Measurements from ENCODE around the gene NFX1. TPM values are rescaled to one million over a fixed set of nuclear protein-coding genes. Genes with fewer than 3 reads are reported as not detected.

NFX1 gene
- total RNA-seq, 1 experiment from 2014 or later, result 40.0 TPM

- no peak for DNase-seq (ENCODE audit: low spot score)
- Histone ChIP-seq H3K36me3 (ENCODE audit: insufficient read depth, low read length, poor library complexity, severe bottlenecking) (peaks cover 4% of the 10 kb centered on the region), H3K4me1 (ENCODE audit: insufficient read depth, low read length, poor library complexity, severe bottlenecking) (peaks cover 4% of the 10 kb centered on the region), H3K27ac (ENCODE audit: low read depth, low read length, poor library complexity, severe bottlenecking) (peak overlapping the region; percentile 97), H3K27me3 (replicated peaks; ENCODE audit: insufficient read depth, low read depth, low read length, poor library complexity) (no peaks in the 10 kb centered on the region), H3K9me3 (ENCODE audit: low read depth, low read length, poor library complexity, severe bottlenecking) (no peaks in the 10 kb centered on the region), H3K4me3 (ENCODE audit: low read depth, low read length, poor library complexity, severe bottlenecking) (peak overlapping the region; percentile 79)
- intact Hi-C loops (cut with micrococcal nuclease; ENCODE audit: unreplicated experiment), result loop anchor here (5.0 kb wide), 1 partner anchor 177 kb away; no protein-coding TSS in a partner anchor
- ChIA-PET CTCF (interaction anchor here (0.8 to 1.0 kb wide), 3 partner anchors 177 to 292 kb away, joined by 3 to 4 read pairs (median 3); no protein-coding TSS in a partner anchor), POLR2A (ENCODE audit: low non-redundant PET) (interaction anchor here (0.6 kb wide), 1 partner anchor 20 kb away, joined by 3 read pairs; no protein-coding TSS in a partner anchor)
- BruUV-seq (replicated peaks), result TSS peak; percentile 99
- TF ChIP-seq EZH2 (IDR thresholded peaks at IDR 0.05; ENCODE audit: borderline replicate concordance, low read depth, low read length, poor library complexity, severe bottlenecking) (no peak), CTCF (conservative IDR thresholded peaks at IDR 0.05; ENCODE audit: low read depth, low read length) (no peak)
Observed at GRCh38 chr9:33289936-33290246, 425 bp upstream of the NFX1 start.

- peaks cover 14% of the 10 kb centered on the region for H3K36me3 ChIP-seq (ENCODE audit: insufficient read depth, low read length, poor library complexity, severe bottlenecking)
- no peaks in the 10 kb centered on the region for H3K27me3 ChIP-seq (replicated peaks; ENCODE audit: insufficient read depth, low read depth, low read length, poor library complexity)
- peaks cover 4% of the 10 kb centered on the region for H3K4me1 ChIP-seq (ENCODE audit: insufficient read depth, low read length, poor library complexity, severe bottlenecking)
- H3K4me3 ChIP-seq (ENCODE audit: low read depth, low read length, poor library complexity, severe bottlenecking), result peak overlapping the region; percentile 79
- no TSS peak for BruUV-seq (replicated peaks)
- TF ChIP-seq CTCF (conservative IDR thresholded peaks at IDR 0.05; ENCODE audit: low read depth, low read length), result no peak
- TF ChIP-seq EZH2 (IDR thresholded peaks at IDR 0.05; ENCODE audit: borderline replicate concordance, low read depth, low read length, poor library complexity, severe bottlenecking), result no peak
- DNase-seq (ENCODE audit: low spot score), result no peak
- ChIA-PET POLR2A (ENCODE audit: low non-redundant PET) (interaction anchor here (0.9 kb wide), 1 partner anchor 22 kb away, joined by 3 read pairs; no protein-coding TSS in a partner anchor), CTCF (no interaction called here)
- H3K9me3 ChIP-seq (ENCODE audit: low read depth, low read length, poor library complexity, severe bottlenecking), result no peaks in the 10 kb centered on the region
- H3K27ac ChIP-seq (ENCODE audit: low read depth, low read length, poor library complexity, severe bottlenecking), result peak overlapping the region; percentile 97
- intact Hi-C loops (cut with micrococcal nuclease; ENCODE audit: unreplicated experiment), result no loop called here
Observed at GRCh38 chr9:33291031-33291397, 698 bp downstream of the NFX1 start.

- CTCF ChIA-PET, result no interaction called here
- H3K9me3 ChIP-seq (ENCODE audit: low read depth, low read length, poor library complexity, severe bottlenecking), result no peaks in the 10 kb centered on the region
- no peak overlapping the region for H3K27ac ChIP-seq (ENCODE audit: low read depth, low read length, poor library complexity, severe bottlenecking)
- intact Hi-C loops (cut with micrococcal nuclease; ENCODE audit: unreplicated experiment), result no loop called here
- H3K36me3 ChIP-seq (ENCODE audit: insufficient read depth, low read length, poor library complexity, severe bottlenecking), result peaks cover 23% of the 10 kb centered on the region
- H3K27me3 ChIP-seq (replicated peaks; ENCODE audit: insufficient read depth, low read depth, low read length, poor library complexity), result no peaks in the 10 kb centered on the region
- no peak overlapping the region for H3K4me3 ChIP-seq (ENCODE audit: low read depth, low read length, poor library complexity, severe bottlenecking)
- H3K4me1 ChIP-seq (ENCODE audit: insufficient read depth, low read length, poor library complexity, severe bottlenecking), result peaks cover 8% of the 10 kb centered on the region
- TF ChIP-seq EZH2 (IDR thresholded peaks at IDR 0.05; ENCODE audit: borderline replicate concordance, low read depth, low read length, poor library complexity, severe bottlenecking), result no peak
- no peak for TF ChIP-seq CTCF (conservative IDR thresholded peaks at IDR 0.05; ENCODE audit: low read depth, low read length)
- POLR2A ChIA-PET (ENCODE audit: low non-redundant PET), result interaction anchor here (0.9 kb wide), 1 partner anchor 21 kb away, joined by 3 read pairs; no protein-coding TSS in a partner anchor
- BruUV-seq (replicated peaks), result no TSS peak
- no peak for DNase-seq (ENCODE audit: low spot score)
Observed at GRCh38 chr9:33291901-33292300, 1.6 kb downstream of the NFX1 start.
